HG03442 (cell line): Measurements from ENCODE around the gene GNA12.
"Not testable (repeated sequence)": the region's sequence is repeated elsewhere in the genome, so short reads cannot be mapped to it uniquely, and the experiment has no call there.

ENCODE experiments used
- ATAC-seq: cut with Tn5 transposase; IDR thresholded peaks from one replicate; pipeline ENCODE4 v1.9.1; 2021; ENCODE audit warnings: mild to moderate bottlenecking, moderate library complexity; ENCODE audit not compliant: unreplicated experiment

Gene GNA12

GRCh38 chr7:2680792-2681490 is 163.2 kb downstream of the GNA12 start:
- ATAC-seq: no peak

GRCh38 chr7:2680256-2680655 is 163.9 kb downstream of the GNA12 start:
- no peak for ATAC-seq

DNA sequence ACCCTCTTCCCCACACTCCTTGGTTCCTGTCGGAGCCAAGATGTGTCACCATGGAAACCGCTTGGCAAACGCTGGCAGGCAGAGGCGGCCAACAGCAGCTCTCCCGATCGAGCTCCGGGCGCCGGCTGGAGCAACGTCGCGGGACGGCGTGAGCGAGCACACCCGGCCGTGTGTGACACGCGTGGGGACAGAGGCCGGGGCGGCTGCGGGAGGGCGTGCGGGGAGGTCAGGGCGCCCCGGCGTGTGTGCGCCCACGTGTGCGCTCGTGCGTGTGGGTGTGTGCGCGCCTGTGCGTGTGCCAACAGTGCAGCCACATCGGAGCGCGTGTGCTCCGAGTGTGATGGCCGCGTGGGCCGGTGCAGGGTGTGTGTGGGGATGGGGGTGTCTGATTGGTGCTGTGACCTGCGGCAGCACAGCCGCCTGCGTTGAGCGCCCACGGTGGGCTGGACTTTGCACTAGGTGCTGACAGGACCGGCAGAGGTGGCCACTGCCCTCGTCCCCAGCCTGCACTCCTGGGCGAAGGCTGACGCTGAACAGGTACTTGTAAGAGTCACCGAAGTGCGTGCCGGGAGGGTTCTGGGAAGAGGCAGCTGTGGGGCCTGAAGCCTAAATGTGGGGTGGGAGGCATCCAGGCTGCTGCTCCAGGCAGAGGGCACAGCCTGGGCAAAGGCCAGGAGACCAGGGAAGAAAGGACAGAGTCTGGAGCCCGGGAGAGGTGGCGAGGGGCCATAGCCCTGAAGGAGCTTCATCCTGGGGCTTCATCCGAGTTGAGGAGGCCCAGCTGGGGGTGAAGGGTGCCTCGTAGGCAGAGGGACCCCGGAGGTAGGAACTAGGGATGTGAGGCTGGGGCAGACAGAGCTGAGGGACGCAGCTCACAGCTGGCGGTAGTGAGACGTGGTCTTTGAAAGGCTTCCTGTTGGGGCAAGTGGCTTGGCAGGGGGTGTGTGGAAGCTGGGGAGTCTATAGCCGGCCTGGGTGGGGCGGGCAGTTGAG is 164.7 kb downstream of the GNA12 start:
- not testable (repeated sequence) for ATAC-seq

- not testable (repeated sequence) for ATAC-seq
These were observed 165.7 kb downstream of the GNA12 start for GRCh38 chr7:2678454-2678853.
